Suprapubic skin (tissue), 4 donors: Measurements from ENCODE around the gene ZNF77.

Experiments
- POLR2A ChIP-seq, 2 donors: fragments of 450-650 bp; IDR thresholded peaks; one replicate each; pipeline ENCODE4 v1.6.1; 2017; ENCODE audit warnings: antibody characterized with exemption in 2 of 2, mild to moderate bottlenecking in 2 of 2, moderate library complexity in 2 of 2
- POLR2AphosphoS5 ChIP-seq, 3 donors: sonication (generic); formaldehyde crosslinking; IDR thresholded peaks; one replicate each; pipeline ENCODE4 v1.6.1; 2017; ENCODE audit warnings: antibody characterized with exemption in 3 of 3
- TF ChIP-seq, protein P1 (sequence below), 2 donors: fragments of 200-600 bp in 1 of 2; fragments of 450-650 bp in 1 of 2; sonication (generic) in 1 of 2; IDR thresholded peaks; one replicate each; pipeline ENCODE4 v1.5.1; 2016 to 2019; ENCODE audit warnings: antibody characterized with exemption in 2 of 2, mild to moderate bottlenecking in 1 of 2, moderate library complexity in 1 of 2

GRCh38 chr19:2917275-2918184, 27.2 kb downstream of the ZNF77 start:
- TF ChIP-seq, protein P1, sequence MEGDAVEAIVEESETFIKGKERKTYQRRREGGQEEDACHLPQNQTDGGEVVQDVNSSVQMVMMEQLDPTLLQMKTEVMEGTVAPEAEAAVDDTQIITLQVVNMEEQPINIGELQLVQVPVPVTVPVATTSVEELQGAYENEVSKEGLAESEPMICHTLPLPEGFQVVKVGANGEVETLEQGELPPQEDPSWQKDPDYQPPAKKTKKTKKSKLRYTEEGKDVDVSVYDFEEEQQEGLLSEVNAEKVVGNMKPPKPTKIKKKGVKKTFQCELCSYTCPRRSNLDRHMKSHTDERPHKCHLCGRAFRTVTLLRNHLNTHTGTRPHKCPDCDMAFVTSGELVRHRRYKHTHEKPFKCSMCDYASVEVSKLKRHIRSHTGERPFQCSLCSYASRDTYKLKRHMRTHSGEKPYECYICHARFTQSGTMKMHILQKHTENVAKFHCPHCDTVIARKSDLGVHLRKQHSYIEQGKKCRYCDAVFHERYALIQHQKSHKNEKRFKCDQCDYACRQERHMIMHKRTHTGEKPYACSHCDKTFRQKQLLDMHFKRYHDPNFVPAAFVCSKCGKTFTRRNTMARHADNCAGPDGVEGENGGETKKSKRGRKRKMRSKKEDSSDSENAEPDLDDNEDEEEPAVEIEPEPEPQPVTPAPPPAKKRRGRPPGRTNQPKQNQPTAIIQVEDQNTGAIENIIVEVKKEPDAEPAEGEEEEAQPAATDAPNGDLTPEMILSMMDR (IDR thresholded peaks at IDR 0.05), result no peak
- TF ChIP-seq POLR2A (IDR thresholded peaks at IDR 0.05) (no peak), POLR2AphosphoS5 (IDR thresholded peaks at IDR 0.05) (no peak)
